Endothelial cell of umbilical vein (primary cell): Measurements from ENCODE around the gene CHCHD3. TPM values are rescaled to one million over a fixed set of nuclear protein-coding genes. Genes with fewer than 3 reads are reported as not detected.

Experiments used
- BruUV-seq: library from RNA; stranded (reverse); fragments of 400-500 nt; replicated peaks from 2 replicates; lab custom pipeline; 2021; lab: Mats Ljungman, UMichigan
- CTCF ChIA-PET: fragments of 300-600, 350-600 bp; sonication (Branson Sonifier 250); formaldehyde crosslinking; loops from one replicate; lab custom pipeline; 2021; ENCODE audit warnings: antibody characterized with exemption, inconsistent platforms; lab: Charles Lee
- POLR2A ChIA-PET: fragments of 300-600, 350-600 bp; sonication (Branson Sonifier 250); formaldehyde crosslinking; loops from one replicate; lab custom pipeline; 2021; ENCODE audit warnings: antibody characterized with exemption, inconsistent platforms; lab: Charles Lee
- DNase-seq: peaks from one replicate; pipeline ENCODE4 v3.0.0-alpha.2; 2011; ENCODE audit warnings: low read depth, low spot score
- FAIRE-seq: peaks from 2 replicates; lab custom pipeline; 2011; peaks lifted over from hg19 to GRCh38; lab: Jason Lieb, UNC
- H2AFZ ChIP-seq: 2 replicates; pipeline ENCODE4 v1.6.0; 2012; ENCODE audit warnings: low read depth, low read length, control low read depth, inconsistent platforms
- H3K27ac ChIP-seq: 2 replicates; pipeline ENCODE4 v1.5.1; 2011; ENCODE audit warnings: low read depth, mild to moderate bottlenecking, control low read depth, low read length, moderate library complexity; ENCODE audit not compliant: insufficient read depth
- H3K27me3 ChIP-seq, 2 experiments: 2 replicates each; pipeline versions ENCODE4 v1.6.0 to v1.6.1; 2011; ENCODE audit warnings: low read length in 2 of 2, mixed read lengths in 1 of 2; ENCODE audit not compliant: control insufficient read depth in 2 of 2, insufficient read depth in 2 of 2
- H3K36me3 ChIP-seq, 2 experiments: 2 replicates in 1 of 2; 3 replicates in 1 of 2; pipeline ENCODE4 v1.5.1; 2011; ENCODE audit warnings: low read length in 2 of 2, mild to moderate bottlenecking in 1 of 2, moderate library complexity in 1 of 2; ENCODE audit not compliant: control insufficient read depth in 2 of 2, insufficient read depth in 2 of 2; ENCODE audit errors: extremely low read depth in 1 of 2
- H3K4me1 ChIP-seq: 3 replicates; pipeline ENCODE4 v1.5.1; 2011; ENCODE audit warnings: mild to moderate bottlenecking, low read length; ENCODE audit not compliant: control insufficient read depth, insufficient read depth; ENCODE audit errors: extremely low read depth
- H3K4me2 ChIP-seq: 2 replicates; pipeline ENCODE4 v1.6.1; 2011; ENCODE audit warnings: low read length, control low read depth, mixed read lengths; ENCODE audit not compliant: insufficient read depth
- H3K4me3 ChIP-seq, 3 experiments: fragments of 200-600 bp in 1 of 3; sonication (generic), shearing (Covaris generic) in 1 of 3; replicated peaks in 1 of 3; 2 replicates each; pipeline ENCODE4 v1.5.1; 2011 to 2016; ENCODE audit warnings: control low read depth in 3 of 3, low read length in 3 of 3, mild to moderate bottlenecking in 2 of 3, inconsistent platforms in 1 of 3, low read depth in 1 of 3, moderate library complexity in 1 of 3; ENCODE audit not compliant: insufficient read depth in 1 of 3
- H3K79me2 ChIP-seq: 2 replicates; pipeline ENCODE4 v1.6.0; 2012; ENCODE audit warnings: low read length, inconsistent platforms; ENCODE audit not compliant: control insufficient read depth, insufficient read depth
- H3K9ac ChIP-seq: replicated peaks from 2 replicates; pipeline ENCODE3; 2011; ENCODE audit warnings: low read length, control low read depth; ENCODE audit not compliant: insufficient read depth; ENCODE audit errors: extremely low read depth
- H3K9me1 ChIP-seq: replicated peaks from 3 replicates; pipeline ENCODE4 v1.6.0; 2011; ENCODE audit warnings: mild to moderate bottlenecking, low read length; ENCODE audit not compliant: control insufficient read depth, insufficient read depth; ENCODE audit errors: extremely low read depth
- H3K9me3 ChIP-seq: replicated peaks from 2 replicates; pipeline ENCODE4 v1.5.1; 2012; ENCODE audit warnings: low read length, inconsistent platforms; ENCODE audit not compliant: control insufficient read depth, insufficient read depth
- H4K20me1 ChIP-seq: replicated peaks from 2 replicates; pipeline ENCODE3; 2011; ENCODE audit warnings: mild to moderate bottlenecking, low read length; ENCODE audit not compliant: control insufficient read depth, insufficient read depth; ENCODE audit errors: extremely low read depth
- EZH2 ChIP-seq: IDR thresholded peaks from 2 replicates; pipeline ENCODE4 v1.6.1; 2012; ENCODE audit warnings: borderline replicate concordance, low read depth, mild to moderate bottlenecking, moderate library complexity, low read length, inconsistent platforms; ENCODE audit not compliant: severe bottlenecking
- FOS ChIP-seq: IDR thresholded peaks from 2 replicates; pipeline ENCODE4 v1.6.1; 2011; ENCODE audit warnings: mild to moderate bottlenecking, low read length, moderate library complexity, borderline replicate concordance; ENCODE audit not compliant: insufficient read depth
- GATA2 ChIP-seq: IDR thresholded peaks from 2 replicates; pipeline ENCODE4 v1.7.0; 2011; ENCODE audit warnings: low read depth, mild to moderate bottlenecking, moderate library complexity, mixed read lengths, low read length; ENCODE audit not compliant: insufficient read length, insufficient read depth
- JUN ChIP-seq: IDR thresholded peaks from 2 replicates; pipeline ENCODE4 v1.6.1; 2011; ENCODE audit warnings: borderline replicate concordance, low read depth; ENCODE audit not compliant: insufficient read length, insufficient read depth
- MYC ChIP-seq: IDR thresholded peaks from one replicate; pipeline ENCODE4 v1.6.1; 2011; ENCODE audit warnings: mild to moderate bottlenecking, low read depth, low read length
- POLR2A ChIP-seq: IDR thresholded peaks from 2 replicates; pipeline ENCODE4 v1.6.1; 2012; ENCODE audit warnings: low read depth, mild to moderate bottlenecking, control low read depth, low read length
- POLR2AphosphoS5 ChIP-seq: IDR thresholded peaks from 2 replicates; pipeline ENCODE4 v1.6.1; 2012; ENCODE audit warnings: low read depth, mild to moderate bottlenecking, control low read depth, low read length, moderate library complexity; ENCODE audit not compliant: insufficient read depth
- dilution Hi-C: fragments of 300-500 bp; cut with MboI; formaldehyde crosslinking; loops from one replicate; pipeline ENCODE4 v1.15.0; 2019; ENCODE audit warnings: low sequenced_read_pairs; ENCODE audit not compliant: extremely low pct_ligation_motif_present
- intact Hi-C: fragments of 100-400 bp; cut with micrococcal nuclease; formaldehyde crosslinking; loops from one replicate; pipeline ENCODE4 v1.10.0; 2022
- polyA plus RNA-seq, 4 experiments: library from polyadenylated mRNA; depleted of rRNA in 3 of 4; stranded (reverse) in 3 of 4; unstranded in 1 of 4; fragments of >200 nt; gene quantifications; 2 replicates each; pipeline versions ENCODE4 v1.2.1 to v1.2.3, GENCODE V29; 2011 to 2012; ENCODE audit warnings: missing spikeins in 1 of 4
- total RNA-seq: library from RNA; stranded (reverse); gene quantifications from 2 replicates; pipeline ENCODE4 v1.2.3, GENCODE V29; 2021
- TF ChIP-seq, protein P1 (sequence below): IDR thresholded peaks from 2 replicates; pipeline ENCODE4 v1.6.1; 2011; ENCODE audit not compliant: insufficient read depth, insufficient read length
- TF ChIP-seq, protein P2 (sequence below), 2 donors: IDR thresholded peaks; 1 replicate in 1 of 2; 2 replicates in 1 of 2; pipeline ENCODE4 v1.5.1; 2011; ENCODE audit warnings: low read length in 2 of 2, mild to moderate bottlenecking in 2 of 2, moderate library complexity in 2 of 2, control low read depth in 1 of 2, inconsistent platforms in 1 of 2, low read depth in 1 of 2; ENCODE audit not compliant: insufficient read depth in 1 of 2; ENCODE audit errors: extremely low read depth in 1 of 2

The CHCHD3 gene
- total and polyA plus RNA-seq, 2 donors (not counting 3 experiments of a cell fraction or from before 2014, with no cell fraction given), result 22.0 to 63.7 TPM

DNA sequence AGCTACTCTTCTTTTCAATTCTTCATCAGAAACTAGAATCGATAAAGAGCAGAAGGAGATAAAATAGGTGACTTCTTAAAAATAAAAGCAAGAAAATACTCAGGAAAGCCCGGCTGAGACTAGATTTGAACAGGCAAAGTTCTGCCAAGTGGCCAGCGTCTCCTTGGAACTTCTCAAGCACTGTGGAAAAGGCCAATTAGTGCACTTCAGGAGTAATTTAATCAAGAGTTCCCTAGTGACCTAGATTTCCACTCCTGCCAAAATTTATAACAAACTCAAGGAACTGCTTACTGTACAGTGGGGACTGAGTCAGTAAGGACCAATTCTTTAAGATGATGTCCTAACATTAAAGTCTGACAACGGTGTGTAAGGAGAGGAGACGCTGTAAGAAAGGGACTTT is 57.3 kb downstream of the CHCHD3 start:
- Histone ChIP-seq H4K20me1 (no peaks in the 10 kb centered on the region), H2AFZ (no peak overlapping the region), H3K9me1 (no peaks in the 10 kb centered on the region), H3K36me3 (no peaks in the 10 kb centered on the region), H3K79me2 (peaks cover 10% of the 10 kb centered on the region), H3K27ac (no peak overlapping the region), H3K4me2 (no peak overlapping the region), H3K9me3 (no peaks in the 10 kb centered on the region), H3K9ac (no peak overlapping the region), H3K4me1 (no peaks in the 10 kb centered on the region), H3K4me3 (no peak overlapping the region), H3K27me3 (no peaks in the 10 kb centered on the region)
- dilution Hi-C loops, result no loop called here
- FAIRE-seq (no peak), DNase-seq (no peak)
- no peak for TF ChIP-seq JUN
- no peak for TF ChIP-seq MYC
- no peak for TF ChIP-seq GATA2
- TF ChIP-seq EZH2, result no peak
- TF ChIP-seq, protein P1, sequence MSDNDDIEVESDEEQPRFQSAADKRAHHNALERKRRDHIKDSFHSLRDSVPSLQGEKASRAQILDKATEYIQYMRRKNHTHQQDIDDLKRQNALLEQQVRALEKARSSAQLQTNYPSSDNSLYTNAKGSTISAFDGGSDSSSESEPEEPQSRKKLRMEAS, result no peak
- no peak for TF ChIP-seq POLR2AphosphoS5
- TF ChIP-seq, protein P2, sequence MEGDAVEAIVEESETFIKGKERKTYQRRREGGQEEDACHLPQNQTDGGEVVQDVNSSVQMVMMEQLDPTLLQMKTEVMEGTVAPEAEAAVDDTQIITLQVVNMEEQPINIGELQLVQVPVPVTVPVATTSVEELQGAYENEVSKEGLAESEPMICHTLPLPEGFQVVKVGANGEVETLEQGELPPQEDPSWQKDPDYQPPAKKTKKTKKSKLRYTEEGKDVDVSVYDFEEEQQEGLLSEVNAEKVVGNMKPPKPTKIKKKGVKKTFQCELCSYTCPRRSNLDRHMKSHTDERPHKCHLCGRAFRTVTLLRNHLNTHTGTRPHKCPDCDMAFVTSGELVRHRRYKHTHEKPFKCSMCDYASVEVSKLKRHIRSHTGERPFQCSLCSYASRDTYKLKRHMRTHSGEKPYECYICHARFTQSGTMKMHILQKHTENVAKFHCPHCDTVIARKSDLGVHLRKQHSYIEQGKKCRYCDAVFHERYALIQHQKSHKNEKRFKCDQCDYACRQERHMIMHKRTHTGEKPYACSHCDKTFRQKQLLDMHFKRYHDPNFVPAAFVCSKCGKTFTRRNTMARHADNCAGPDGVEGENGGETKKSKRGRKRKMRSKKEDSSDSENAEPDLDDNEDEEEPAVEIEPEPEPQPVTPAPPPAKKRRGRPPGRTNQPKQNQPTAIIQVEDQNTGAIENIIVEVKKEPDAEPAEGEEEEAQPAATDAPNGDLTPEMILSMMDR (IDR thresholded peaks at IDR 0.05; ENCODE audit: extremely low read depth in 1 of 2, insufficient read depth in 1 of 2, low read depth in 1 of 2, low read length in 2 of 2), result no peak
- no peak for TF ChIP-seq POLR2A
- no peak for TF ChIP-seq FOS
- intact Hi-C loops, result no loop called here
- BruUV-seq, result no TSS peak
- POLR2A ChIA-PET, result no interaction called here
- CTCF ChIA-PET, result no interaction called here
